Mucosa of descending colon (tissue), 3 donors: ENCODE measurements around the gene SLC18A3. TPM values are rescaled to one million over a fixed set of nuclear protein-coding genes. Genes with fewer than 3 reads are reported as not detected.

Source experiments
- ATAC-seq: fragments of 200-7000 bp; cut with Tn5 transposase; one replicate; pipeline ENCODE4 v1.9.1; 2020; ENCODE audit warnings: mild to moderate bottlenecking, moderate library complexity
- DNase-seq, 3 donors: peaks; one replicate each; pipeline ENCODE4 v3.0.0-alpha.2; 2020
- H3K36me3 ChIP-seq: fragments of 200-600 bp; one replicate; pipeline ENCODE4 v1.8.0; 2021; ENCODE audit warnings: low read depth, mild to moderate bottlenecking
- H3K4me1 ChIP-seq: fragments of 200-600 bp; one replicate; pipeline ENCODE4 v1.8.0; 2021; ENCODE audit warnings: low read depth, mild to moderate bottlenecking
- H3K4me3 ChIP-seq: fragments of 200-600 bp; one replicate; pipeline ENCODE4 v1.8.0; 2021; ENCODE audit warnings: mild to moderate bottlenecking
- H3K9me3 ChIP-seq: fragments of 200-600 bp; one replicate; pipeline ENCODE4 v1.8.0; 2021; ENCODE audit warnings: mild to moderate bottlenecking
- intact Hi-C, 2 donors: fragments of 100-400 bp; cut with DNase I in 1 of 2; cut with micrococcal nuclease in 1 of 2; formaldehyde crosslinking; loops; one replicate each; pipeline versions ENCODE4 v1.11.0 to v1.11.1; 2022; cut with DNase I, micrococcal nuclease
- total RNA-seq, 3 donors: library from RNA; stranded (reverse); fragmentation: NEBNext Ultra II Directional in 2 of 3; extraction: Animal tissue kit (Norgen Biotek cat#: 25700) in 2 of 3; gene quantifications; one replicate each; pipeline versions ENCODE4 v1.2.1 to v1.2.4, GENCODE V29; 2021 to 2023
- TF ChIP-seq, protein P1 (sequence below): fragments of 200-600 bp; IDR thresholded peaks from one replicate; pipeline ENCODE4 v1.8.0; 2022; ENCODE audit warnings: antibody characterized with exemption, mild to moderate bottlenecking
- donor health status: DM: no; HTN: no; CAD: no; lungs with moderate emphysema.
- donor health status: DM: no; HTN: no; CAD: no.
- donor health status: DM: no; HTN: yes; CAD: no.

SLC18A3 gene
- total RNA-seq, 3 donors from 2014 or later: 1.6 TPM; not detected in 2

DNA sequence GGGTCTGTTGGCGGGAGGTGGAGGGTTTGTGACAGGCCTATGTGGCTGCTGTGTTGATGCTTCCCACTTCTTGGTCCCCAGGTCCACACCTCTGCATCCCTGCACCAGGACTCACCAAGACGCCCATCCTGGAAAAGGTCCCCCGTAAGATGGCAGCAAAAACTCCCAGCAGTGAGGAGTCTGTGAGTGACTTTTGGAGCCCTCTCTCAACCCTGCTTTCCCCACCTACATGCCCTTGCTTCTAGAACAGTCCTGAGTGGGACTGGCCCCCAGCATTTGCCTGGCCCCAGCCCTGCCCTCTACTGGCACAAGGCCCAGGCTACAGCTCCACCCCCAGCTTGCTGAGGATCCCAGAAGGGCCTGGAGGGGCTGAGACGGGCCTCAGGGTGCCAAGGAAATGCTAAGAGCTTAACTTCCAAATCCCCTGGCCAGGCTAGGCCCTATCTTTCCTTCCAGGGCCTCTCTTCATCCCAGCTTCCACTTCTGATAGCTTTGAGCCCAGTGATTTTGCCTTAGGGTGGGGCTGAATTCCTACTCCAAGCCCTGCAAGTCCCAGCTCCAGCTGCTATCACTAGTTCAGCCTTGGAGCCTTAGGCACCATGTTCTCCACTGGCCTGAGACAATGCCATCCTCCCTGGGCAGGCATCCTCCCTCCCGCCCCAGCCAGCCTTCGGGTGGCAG is 6.5 kb downstream of the SLC18A3 start:
- H3K9me3 ChIP-seq: no peaks in the 10 kb centered on the region
- no peak for ATAC-seq

GRCh38 chr10:49617121-49618020 is 7.3 kb downstream of the SLC18A3 start:
- DNase-seq (no peak), ATAC-seq (no peak)
- Histone ChIP-seq H3K9me3 (no peaks in the 10 kb centered on the region), H3K4me1 (no peaks in the 10 kb centered on the region), H3K36me3 (no peaks in the 10 kb centered on the region), H3K4me3 (no peak overlapping the region)
- TF ChIP-seq, protein P1, sequence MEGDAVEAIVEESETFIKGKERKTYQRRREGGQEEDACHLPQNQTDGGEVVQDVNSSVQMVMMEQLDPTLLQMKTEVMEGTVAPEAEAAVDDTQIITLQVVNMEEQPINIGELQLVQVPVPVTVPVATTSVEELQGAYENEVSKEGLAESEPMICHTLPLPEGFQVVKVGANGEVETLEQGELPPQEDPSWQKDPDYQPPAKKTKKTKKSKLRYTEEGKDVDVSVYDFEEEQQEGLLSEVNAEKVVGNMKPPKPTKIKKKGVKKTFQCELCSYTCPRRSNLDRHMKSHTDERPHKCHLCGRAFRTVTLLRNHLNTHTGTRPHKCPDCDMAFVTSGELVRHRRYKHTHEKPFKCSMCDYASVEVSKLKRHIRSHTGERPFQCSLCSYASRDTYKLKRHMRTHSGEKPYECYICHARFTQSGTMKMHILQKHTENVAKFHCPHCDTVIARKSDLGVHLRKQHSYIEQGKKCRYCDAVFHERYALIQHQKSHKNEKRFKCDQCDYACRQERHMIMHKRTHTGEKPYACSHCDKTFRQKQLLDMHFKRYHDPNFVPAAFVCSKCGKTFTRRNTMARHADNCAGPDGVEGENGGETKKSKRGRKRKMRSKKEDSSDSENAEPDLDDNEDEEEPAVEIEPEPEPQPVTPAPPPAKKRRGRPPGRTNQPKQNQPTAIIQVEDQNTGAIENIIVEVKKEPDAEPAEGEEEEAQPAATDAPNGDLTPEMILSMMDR: no peak
- intact Hi-C loops: no loop called here

More for the DNA sequence above, 6.5 kb downstream of the SLC18A3 start:
- Histone ChIP-seq H3K36me3 (no peaks in the 10 kb centered on the region), H3K4me1 (no peaks in the 10 kb centered on the region), H3K4me3 (no peak overlapping the region)
- intact Hi-C loops: no loop called here
- no peak for DNase-seq
- TF ChIP-seq, protein P1: no peak

GRCh38 chr10:49618821-49619220 is 8.7 kb downstream of the SLC18A3 start:
- TF ChIP-seq, protein P1: no peak
- no peaks in the 10 kb centered on the region for H3K36me3 ChIP-seq
- no peak overlapping the region for H3K4me3 ChIP-seq
- H3K4me1 ChIP-seq: no peaks in the 10 kb centered on the region
- intact Hi-C loops: no loop called here
- no peaks in the 10 kb centered on the region for H3K9me3 ChIP-seq
- ATAC-seq (no peak), DNase-seq (no peak)

DNA sequence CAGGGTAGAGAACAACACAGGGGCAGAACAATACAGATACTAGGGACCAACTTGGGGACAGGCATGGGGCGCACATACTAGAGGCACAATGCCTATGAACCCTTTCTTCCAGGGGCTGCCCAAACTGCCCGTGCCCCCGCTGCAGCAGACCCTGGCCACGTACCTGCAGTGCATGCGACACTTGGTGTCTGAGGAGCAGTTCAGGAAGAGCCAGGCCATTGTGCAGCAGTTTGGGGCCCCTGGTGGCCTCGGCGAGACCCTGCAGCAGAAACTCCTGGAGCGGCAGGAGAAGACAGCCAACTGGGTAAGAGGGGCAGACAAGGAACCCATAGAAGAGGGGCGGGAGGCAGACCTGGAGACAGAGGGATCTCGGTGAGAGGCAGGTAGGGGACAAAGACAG is 9.5 kb downstream of the SLC18A3 start:
- TF ChIP-seq, protein P1: no peak
- Histone ChIP-seq H3K9me3 (no peaks in the 10 kb centered on the region), H3K36me3 (no peaks in the 10 kb centered on the region), H3K4me1 (no peaks in the 10 kb centered on the region), H3K4me3 (no peak overlapping the region)
- DNase-seq (no peak), ATAC-seq (no peak)
- intact Hi-C loops: no loop called here

- intact Hi-C loops: no loop called here
- H3K9me3 ChIP-seq: no peaks in the 10 kb centered on the region
- H3K4me1 ChIP-seq: no peaks in the 10 kb centered on the region
- no peak for ATAC-seq
- TF ChIP-seq, protein P1: no peak
- no peaks in the 10 kb centered on the region for H3K36me3 ChIP-seq
- H3K4me3 ChIP-seq: no peak overlapping the region
- DNase-seq: no peak
Measured at GRCh38 chr10:49620286-49620810, 10.2 kb downstream of the SLC18A3 start.
